Naive B cell (primary cell): ENCODE data around the gene TRIM74. TPM values are rescaled to one million over a fixed set of nuclear protein-coding genes. Genes with fewer than 3 reads are reported as not detected.
"Not testable (repeated sequence)": the region's sequence is repeated elsewhere in the genome, so short reads cannot be mapped to it uniquely, and the experiment has no call there.

Experiments used
- ATAC-seq, 2 donors: fragments of 150-1000 bp; cut with Tn5 transposase; 2 replicates each; pipeline ENCODE4 v1.10.0; 2021; ENCODE audit warnings: low read depth in 2 of 2, mild to moderate bottlenecking in 2 of 2, moderate library complexity in 2 of 2
- DNase-seq: peaks from one replicate; pipeline ENCODE4 v3.0.0; 2022
- H3K27ac Mint-ChIP-seq, 6 donors: one replicate each; pipeline ENCODE4 v1.8.0; 2020 to 2022; ENCODE audit warnings: mild to moderate bottlenecking in 6 of 6, mixed read lengths in 6 of 6, moderate library complexity in 5 of 6, inconsistent platforms in 2 of 6
- H3K27me3 Mint-ChIP-seq, 3 donors: one replicate each; pipeline ENCODE4 v1.8.0; 2021 to 2022; ENCODE audit warnings: mixed read lengths in 3 of 3, mild to moderate bottlenecking in 1 of 3
- H3K36me3 Mint-ChIP-seq, 2 donors: one replicate each; pipeline ENCODE4 v1.8.0; 2020 to 2022; ENCODE audit warnings: mixed read lengths in 2 of 2, inconsistent platforms in 1 of 2, mild to moderate bottlenecking in 1 of 2
- H3K4me1 Mint-ChIP-seq, 3 donors: one replicate each; pipeline ENCODE4 v1.8.0; 2020 to 2022; ENCODE audit warnings: mixed read lengths in 3 of 3, inconsistent platforms in 1 of 3, mild to moderate bottlenecking in 1 of 3, moderate library complexity in 1 of 3
- H3K4me3 Mint-ChIP-seq, 8 donors: one replicate each; pipeline ENCODE4 v1.8.0; 2020 to 2022; ENCODE audit warnings: mild to moderate bottlenecking in 8 of 8, mixed read lengths in 8 of 8, moderate library complexity in 8 of 8, inconsistent platforms in 2 of 8
- H3K9me3 Mint-ChIP-seq, 7 donors: one replicate each; pipeline ENCODE4 v1.8.0; 2020 to 2022; ENCODE audit warnings: mixed read lengths in 7 of 7, mild to moderate bottlenecking in 5 of 7, inconsistent platforms in 2 of 7, moderate library complexity in 1 of 7
- polyA plus RNA-seq, 6 donors: library from polyadenylated mRNA; unstranded; fragments of 300-500 nt; fragmentation: Illumina TruSeq; gene quantifications; one replicate each; pipeline ENCODE4 v1.2.3, GENCODE V29; 2021; ENCODE audit warnings: low read depth in 6 of 6

The TRIM74 gene
- polyA plus RNA-seq, result under 1 TPM in 1 of 6 donors, not detected in 5; 0.31 TPM

- H3K4me1 Mint-ChIP-seq, H3K9me3 Mint-ChIP-seq, H3K27me3 Mint-ChIP-seq, H3K36me3 Mint-ChIP-seq, H3K27ac Mint-ChIP-seq, H3K4me3 Mint-ChIP-seq, DNase-seq: not testable (repeated sequence)
- ATAC-seq, result peak; percentile 19 to 32
These were observed at the start of gene TRIM74 for GRCh38 chr7:72968980-72969516. TRIM74 (minus strand) TSS chr7:72969466; CDS start chr7:72966157, 3,309 bp downstream.

DNA sequence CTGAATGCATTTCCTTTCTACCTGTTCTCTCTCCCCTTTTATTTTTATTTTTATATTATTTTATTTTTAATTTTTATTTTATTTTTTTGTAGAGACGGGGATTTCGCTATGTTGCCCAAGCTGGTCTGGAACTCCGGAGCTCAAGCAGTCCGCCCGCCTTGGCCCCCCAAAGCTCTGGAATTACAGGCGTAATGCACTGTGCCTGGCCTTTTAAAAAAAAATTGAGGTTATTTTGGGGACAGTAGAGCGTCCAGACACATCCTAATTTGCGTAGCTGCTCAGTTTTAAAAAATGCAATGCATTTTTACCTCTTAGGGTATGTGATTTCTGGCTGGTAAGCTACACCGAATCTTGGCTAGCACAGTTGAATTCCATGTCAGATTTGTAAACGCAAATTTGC lies 37.2 kb upstream of the TRIM74 start:
- H3K27ac Mint-ChIP-seq, result peak overlapping the region in 1 of 6 donors; percentile 24
- H3K4me3 Mint-ChIP-seq, ATAC-seq, DNase-seq, H3K27me3 Mint-ChIP-seq, H3K36me3 Mint-ChIP-seq, H3K4me1 Mint-ChIP-seq, H3K9me3 Mint-ChIP-seq: not testable (repeated sequence)

DNA sequence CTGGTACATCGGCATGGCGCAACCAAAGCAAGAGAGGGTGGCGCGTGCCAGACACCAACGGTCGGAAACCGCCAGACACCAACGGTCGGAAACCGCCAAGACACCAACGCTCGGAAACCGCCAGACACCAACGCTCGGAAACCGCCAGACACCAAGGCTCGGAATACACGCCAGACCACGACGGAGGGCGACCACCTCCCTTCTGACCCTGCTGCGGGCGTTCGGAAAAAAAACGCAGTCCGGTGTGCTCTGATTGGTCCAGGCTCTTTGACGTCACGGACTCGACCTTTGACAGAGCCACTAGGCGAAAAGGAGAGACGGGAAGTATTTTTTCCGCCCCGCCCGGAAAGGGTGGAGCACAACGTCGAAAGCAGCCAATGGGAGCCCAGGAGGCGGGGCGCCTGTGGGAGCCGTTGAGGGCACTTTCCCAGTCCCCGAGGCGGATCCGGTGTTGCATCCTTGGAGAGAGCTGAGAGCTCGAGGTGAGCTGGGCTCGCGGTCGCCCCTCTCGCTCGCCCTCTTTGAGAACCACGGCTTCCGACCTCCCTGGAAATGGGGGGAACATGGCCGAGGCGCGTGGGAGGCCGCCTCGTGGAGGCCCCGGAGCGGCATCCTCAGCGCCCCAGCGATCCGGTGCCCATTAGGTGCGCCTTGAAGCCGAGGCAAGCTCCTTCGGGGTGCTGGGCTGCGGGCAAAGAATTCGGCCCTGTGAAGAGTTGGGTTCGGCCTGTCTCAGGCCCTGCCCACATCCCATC lies 36.6 kb upstream of the TRIM74 start:
- not testable (repeated sequence) for H3K9me3 Mint-ChIP-seq

DNA sequence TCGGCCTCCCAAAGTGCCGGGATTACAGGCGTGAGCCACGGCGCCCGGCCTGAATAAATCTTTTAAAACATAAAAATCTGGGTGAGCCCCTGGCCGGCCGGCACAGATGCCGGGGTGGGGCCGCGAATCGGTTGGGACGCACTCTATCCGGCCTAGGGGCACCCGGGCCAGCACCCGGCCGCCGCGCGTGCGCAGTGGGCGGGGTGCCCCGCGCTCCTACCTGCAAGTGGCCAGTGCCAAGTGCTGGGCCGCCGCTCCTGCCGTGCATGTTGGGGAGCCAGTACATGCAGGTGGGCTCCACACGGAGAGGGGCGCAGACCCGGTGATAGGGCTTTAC lies 36.1 kb upstream of the TRIM74 start:
- H3K9me3 Mint-ChIP-seq, H3K4me1 Mint-ChIP-seq, H3K36me3 Mint-ChIP-seq, H3K27me3 Mint-ChIP-seq, DNase-seq: not testable (repeated sequence)
- peak; percentile 69 to 71 for ATAC-seq
- Mint-ChIP-seq H3K4me3 (peak overlapping the region; percentile 88 to 100 (median 98)), H3K27ac (peak overlapping the region; percentile 95 to 100 (median 100))

More for the DNA sequence above, 36.6 kb upstream of the TRIM74 start:
- peak; percentile 80 to 83 for ATAC-seq
- H3K27me3 Mint-ChIP-seq, H3K4me1 Mint-ChIP-seq, H3K36me3 Mint-ChIP-seq: not testable (repeated sequence)
- peak; percentile 91 for DNase-seq
- Mint-ChIP-seq H3K27ac (peak overlapping the region; percentile 95 to 100 (median 100)), H3K4me3 (peak overlapping the region; percentile 88 to 100 (median 98))

DNA sequence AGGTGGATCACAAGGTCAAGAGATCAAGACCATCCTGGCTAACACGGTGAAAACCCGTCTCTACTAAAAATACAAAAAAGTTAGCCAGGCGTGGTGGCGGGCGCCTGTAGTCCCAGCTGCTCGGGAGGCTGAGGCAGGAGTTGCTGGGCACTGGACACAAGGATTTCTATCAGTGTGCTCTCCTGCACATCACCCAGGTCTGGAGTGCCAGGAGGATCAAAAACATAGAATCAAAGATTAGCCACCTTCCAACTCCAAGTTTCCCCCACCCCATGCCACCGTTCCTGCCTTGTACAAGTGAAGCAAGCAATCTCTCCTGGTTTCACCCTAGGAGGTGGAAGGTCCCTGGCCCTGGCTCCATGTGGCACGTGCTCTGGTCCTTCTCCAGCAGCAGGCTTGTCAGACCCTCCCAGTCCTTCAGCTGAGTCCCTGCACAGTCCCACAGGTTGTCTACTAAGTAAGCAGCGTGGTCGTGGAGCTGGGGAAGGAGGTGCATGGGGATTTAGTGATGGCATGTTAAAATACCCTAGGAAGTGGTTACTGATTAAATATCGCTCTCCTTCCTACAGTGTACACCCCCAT lies 28.7 kb upstream of the TRIM74 start:
- not testable (repeated sequence) for DNase-seq, H3K9me3 Mint-ChIP-seq, H3K27ac Mint-ChIP-seq, H3K36me3 Mint-ChIP-seq, H3K4me3 Mint-ChIP-seq, ATAC-seq, H3K4me1 Mint-ChIP-seq, H3K27me3 Mint-ChIP-seq

- H3K4me3 Mint-ChIP-seq, H3K27me3 Mint-ChIP-seq, H3K27ac Mint-ChIP-seq, H3K9me3 Mint-ChIP-seq, H3K4me1 Mint-ChIP-seq, ATAC-seq, DNase-seq, H3K36me3 Mint-ChIP-seq: not testable (repeated sequence)
These were observed 28.2 kb upstream of the TRIM74 start for GRCh38 chr7:72997447-72997846.

GRCh38 chr7:72995484-72995883 lies 26.2 kb upstream of the TRIM74 start:
- ATAC-seq, result not testable (repeated sequence)

GRCh38 chr7:72990146-72990913 lies 21.1 kb upstream of the TRIM74 start:
- ATAC-seq, H3K27me3 Mint-ChIP-seq, H3K27ac Mint-ChIP-seq, H3K4me1 Mint-ChIP-seq, H3K36me3 Mint-ChIP-seq, H3K4me3 Mint-ChIP-seq, DNase-seq, H3K9me3 Mint-ChIP-seq: not testable (repeated sequence)

More at GRCh38 chr7:72995484-72995883, 26.2 kb upstream of the TRIM74 start:
- DNase-seq, H3K27ac Mint-ChIP-seq, H3K36me3 Mint-ChIP-seq, H3K4me1 Mint-ChIP-seq, H3K9me3 Mint-ChIP-seq, H3K27me3 Mint-ChIP-seq, H3K4me3 Mint-ChIP-seq: not testable (repeated sequence)

DNA sequence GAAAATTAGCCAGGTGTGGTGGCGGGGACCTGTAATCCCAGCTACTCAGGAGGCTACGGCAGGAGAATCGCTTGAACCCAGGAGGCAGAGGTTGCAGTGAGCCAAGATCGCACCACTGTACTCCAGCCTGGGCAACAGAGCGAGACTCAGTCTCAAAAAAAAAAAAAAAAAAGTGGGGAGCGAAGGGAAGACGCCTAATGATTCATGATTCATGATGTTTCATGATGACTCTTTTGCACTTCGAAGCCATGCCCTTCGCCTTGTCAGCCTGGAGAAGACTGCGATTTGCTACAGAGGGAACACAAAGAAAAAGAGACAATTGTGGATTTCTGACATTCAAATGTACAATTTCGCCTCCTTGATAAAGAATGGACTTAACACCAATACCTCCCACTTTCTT lies 12.8 kb upstream of the TRIM74 start:
- H3K27me3 Mint-ChIP-seq, H3K9me3 Mint-ChIP-seq, H3K27ac Mint-ChIP-seq, H3K4me3 Mint-ChIP-seq, H3K36me3 Mint-ChIP-seq, ATAC-seq, DNase-seq, H3K4me1 Mint-ChIP-seq: not testable (repeated sequence)

DNA sequence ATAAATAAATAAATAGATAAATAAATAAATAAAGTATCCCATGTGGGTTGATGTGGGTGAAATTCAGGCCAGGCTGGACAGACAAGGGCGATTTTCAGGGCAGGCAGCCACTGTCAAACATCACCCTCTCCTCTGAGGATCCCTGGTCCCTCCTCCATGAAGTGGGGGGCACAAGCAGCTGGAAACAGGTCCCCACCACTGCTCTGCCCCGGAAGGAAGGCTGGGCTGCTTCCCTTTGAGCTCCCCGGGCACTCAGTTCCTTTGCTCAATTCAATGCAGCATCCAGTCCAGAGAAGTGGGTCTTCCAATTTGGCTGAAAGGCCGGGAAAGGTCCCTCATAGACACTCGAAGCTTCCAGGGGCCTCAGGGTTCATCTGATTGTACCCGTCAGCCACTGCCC lies 11.1 kb upstream of the TRIM74 start:
- not testable (repeated sequence) for ATAC-seq, DNase-seq, H3K9me3 Mint-ChIP-seq, H3K4me1 Mint-ChIP-seq, H3K4me3 Mint-ChIP-seq, H3K36me3 Mint-ChIP-seq, H3K27me3 Mint-ChIP-seq, H3K27ac Mint-ChIP-seq

GRCh38 chr7:72976434-72976833 lies 7.2 kb upstream of the TRIM74 start:
- H3K27ac Mint-ChIP-seq, ATAC-seq, H3K36me3 Mint-ChIP-seq, H3K9me3 Mint-ChIP-seq, H3K4me1 Mint-ChIP-seq, DNase-seq, H3K4me3 Mint-ChIP-seq, H3K27me3 Mint-ChIP-seq: not testable (repeated sequence)

DNA sequence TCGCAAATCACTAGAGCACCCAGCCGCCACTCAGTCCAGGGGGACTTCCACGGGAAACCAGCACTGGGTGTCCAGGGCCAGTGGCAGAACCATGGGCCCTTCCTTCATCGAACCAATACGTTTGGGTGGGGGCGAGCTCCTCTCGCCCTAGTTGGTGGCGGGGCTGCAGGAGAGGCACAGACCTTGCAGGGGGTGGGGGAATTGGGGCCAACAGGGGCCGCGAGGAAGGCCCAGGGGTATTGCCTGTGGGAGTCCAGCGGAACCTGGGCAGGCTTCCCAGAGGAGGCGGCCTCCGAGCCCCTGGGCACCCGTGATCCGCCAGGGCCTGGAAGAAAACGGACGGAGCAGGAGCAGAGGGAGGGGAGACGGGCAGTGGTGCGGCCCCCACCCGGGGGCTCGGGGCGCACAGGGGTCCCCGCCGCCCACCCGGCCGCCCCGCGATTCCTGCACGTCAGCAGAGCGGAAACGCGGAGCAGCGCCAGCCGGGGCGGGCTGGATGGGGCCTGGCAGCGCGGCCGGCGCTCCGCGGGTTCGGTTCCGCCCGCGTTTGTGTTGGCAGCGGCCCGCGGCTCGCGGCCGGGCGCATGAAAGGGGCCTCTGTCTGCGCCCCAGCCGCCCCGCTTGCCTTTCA lies 6.5 kb upstream of the TRIM74 start:
- H3K27me3 Mint-ChIP-seq, H3K36me3 Mint-ChIP-seq, DNase-seq, H3K27ac Mint-ChIP-seq, H3K4me3 Mint-ChIP-seq, ATAC-seq, H3K4me1 Mint-ChIP-seq, H3K9me3 Mint-ChIP-seq: not testable (repeated sequence)

DNA sequence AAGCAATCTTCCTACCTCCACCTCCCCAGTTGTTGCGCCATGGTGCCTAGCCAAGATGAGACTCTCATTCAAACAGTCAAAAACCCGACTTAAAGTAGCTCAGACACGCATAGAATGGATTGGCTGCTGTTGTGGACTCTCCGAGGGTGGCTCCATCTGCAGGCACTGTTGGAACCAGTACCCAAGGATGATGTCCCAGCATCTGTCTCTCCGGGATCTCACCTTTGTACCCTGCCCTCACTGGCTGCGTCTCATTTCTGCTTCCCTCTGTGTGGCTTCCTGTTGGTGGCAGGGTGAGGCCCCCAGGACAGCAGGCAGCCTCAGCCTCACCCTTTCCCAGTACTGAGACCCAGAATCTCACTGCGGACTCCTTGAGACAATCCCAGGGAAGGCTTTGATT lies 5.5 kb upstream of the TRIM74 start:
- ATAC-seq, result not testable (repeated sequence)

More for the DNA sequence above, 5.5 kb upstream of the TRIM74 start:
- not testable (repeated sequence) for H3K27me3 Mint-ChIP-seq, H3K4me1 Mint-ChIP-seq, DNase-seq, H3K36me3 Mint-ChIP-seq, H3K27ac Mint-ChIP-seq, H3K4me3 Mint-ChIP-seq, H3K9me3 Mint-ChIP-seq
